GM12874 (cell line): Measurements from ENCODE around the gene RFC3.

Experiments
- CTCF ChIP-seq: IDR thresholded peaks from 2 replicates; pipeline ENCODE4 v1.5.1; 2011; ENCODE audit warnings: low read depth, mild to moderate bottlenecking, control low read depth, low read length, moderate library complexity; ENCODE audit not compliant: insufficient read depth

The RFC3 gene

GRCh38 chr13:33816912-33817311 lies 1.0 kb upstream of the RFC3 start:
- TF ChIP-seq CTCF: no peak

GRCh38 chr13:33817513-33817900 lies 442 bp upstream of the RFC3 start:
- TF ChIP-seq CTCF: no peak

GRCh38 chr13:33825083-33825482 lies 7.1 kb downstream of the RFC3 start:
- no peak for TF ChIP-seq CTCF

GRCh38 chr13:33827139-33827538 lies 9.2 kb downstream of the RFC3 start:
- TF ChIP-seq CTCF: no peak

- TF ChIP-seq CTCF: no peak
Measured at GRCh38 chr13:33828431-33829129, 10.6 kb downstream of the RFC3 start.

- no peak for TF ChIP-seq CTCF
Measured at GRCh38 chr13:33832872-33833271, 14.9 kb downstream of the RFC3 start.

GRCh38 chr13:33838647-33839046 lies 20.7 kb downstream of the RFC3 start:
- no peak for TF ChIP-seq CTCF
